ENCODE data around the gene SPAM1. TPM values are rescaled to one million over a fixed set of nuclear protein-coding genes. Genes with fewer than 3 reads are reported as not detected.
"Not testable (repeated sequence)": the region's sequence is repeated elsewhere in the genome, so short reads cannot be mapped to it uniquely, and the experiment has no call there.

Gene SPAM1
- total RNA-seq (2014; rRNA removed; shearing (Covaris generic)), result not detected in 2 replicates

- in situ Hi-C loops (cut with HindIII; ENCODE audit: low sequenced_read_pairs), result no loop called here
- DNase-seq (ENCODE audit: low spot score), result no peak
Observed at GRCh38 chr7:123924941-123925340, at the start of gene SPAM1. SPAM1 (plus strand) TSS chr7:123925241; CDS start chr7:123953571, 28,330 bp downstream.

GRCh38 chr7:123876557-123877256 lies 48.3 kb upstream of the SPAM1 start:
- DNase-seq (ENCODE audit: low spot score), result no peak
- in situ Hi-C loops (cut with HindIII; ENCODE audit: low sequenced_read_pairs), result no loop called here

- in situ Hi-C loops (cut with HindIII; ENCODE audit: low sequenced_read_pairs), result no loop called here
- DNase-seq (ENCODE audit: low spot score), result no peak
Observed at GRCh38 chr7:123879628-123880027, 45.4 kb upstream of the SPAM1 start.

- DNase-seq (ENCODE audit: low spot score), result no peak
- in situ Hi-C loops (cut with HindIII; ENCODE audit: low sequenced_read_pairs), result no loop called here
Observed at GRCh38 chr7:123881300-123881699, 43.7 kb upstream of the SPAM1 start.

- in situ Hi-C loops (cut with HindIII; ENCODE audit: low sequenced_read_pairs), result no loop called here
Observed at GRCh38 chr7:123883154-123883553, 41.9 kb upstream of the SPAM1 start.

GRCh38 chr7:123888192-123888591 lies 36.8 kb upstream of the SPAM1 start:
- in situ Hi-C loops (cut with HindIII; ENCODE audit: low sequenced_read_pairs), result no loop called here
- DNase-seq (ENCODE audit: low spot score), result no peak

More at GRCh38 chr7:123883154-123883553, 41.9 kb upstream of the SPAM1 start:
- DNase-seq (ENCODE audit: low spot score), result no peak

- in situ Hi-C loops (cut with HindIII; ENCODE audit: low sequenced_read_pairs); DNase-seq (ENCODE audit: low spot score): not testable (repeated sequence)
Observed at GRCh38 chr7:123894753-123895152, 30.3 kb upstream of the SPAM1 start.

- in situ Hi-C loops (cut with HindIII; ENCODE audit: low sequenced_read_pairs), result no loop called here
- no peak for DNase-seq (ENCODE audit: low spot score)
Observed at GRCh38 chr7:123901101-123901500, 23.9 kb upstream of the SPAM1 start.

- no peak for DNase-seq (ENCODE audit: low spot score)
- in situ Hi-C loops (cut with HindIII; ENCODE audit: low sequenced_read_pairs), result no loop called here
Observed at GRCh38 chr7:123905714-123906113, 19.3 kb upstream of the SPAM1 start.

- peak; percentile 29 for DNase-seq (ENCODE audit: low spot score)
- in situ Hi-C loops (cut with HindIII; ENCODE audit: low sequenced_read_pairs), result no loop called here
Observed at GRCh38 chr7:123916240-123916724, 8.8 kb upstream of the SPAM1 start.

GRCh38 chr7:123917878-123918277 lies 7.2 kb upstream of the SPAM1 start:
- in situ Hi-C loops (cut with HindIII; ENCODE audit: low sequenced_read_pairs), result no loop called here
- DNase-seq (ENCODE audit: low spot score), result no peak

GRCh38 chr7:123918309-123918708 lies 6.7 kb upstream of the SPAM1 start:
- in situ Hi-C loops (cut with HindIII; ENCODE audit: low sequenced_read_pairs), result no loop called here
- DNase-seq (ENCODE audit: low spot score), result no peak

- in situ Hi-C loops (cut with HindIII; ENCODE audit: low sequenced_read_pairs), result no loop called here
- DNase-seq (ENCODE audit: low spot score), result no peak
Observed at GRCh38 chr7:123923599-123923998, 1.4 kb upstream of the SPAM1 start.

GRCh38 chr7:123929107-123929506 lies 4.1 kb downstream of the SPAM1 start:
- DNase-seq (ENCODE audit: low spot score), result no peak
- in situ Hi-C loops (cut with HindIII; ENCODE audit: low sequenced_read_pairs), result no loop called here

- in situ Hi-C loops (cut with HindIII; ENCODE audit: low sequenced_read_pairs), result no loop called here
- no peak for DNase-seq (ENCODE audit: low spot score)
Observed at GRCh38 chr7:123929655-123930054, 4.6 kb downstream of the SPAM1 start.

- no peak for DNase-seq (ENCODE audit: low spot score)
- in situ Hi-C loops (cut with HindIII; ENCODE audit: low sequenced_read_pairs), result no loop called here
Observed at GRCh38 chr7:123935436-123936381, 10.7 kb downstream of the SPAM1 start.

- in situ Hi-C loops (cut with HindIII; ENCODE audit: low sequenced_read_pairs), result no loop called here
- no peak for DNase-seq (ENCODE audit: low spot score)
Observed at GRCh38 chr7:123936388-123936787, 11.3 kb downstream of the SPAM1 start.

- in situ Hi-C loops (cut with HindIII; ENCODE audit: low sequenced_read_pairs), result no loop called here
- DNase-seq (ENCODE audit: low spot score), result no peak
Observed at GRCh38 chr7:123939784-123940183, 14.7 kb downstream of the SPAM1 start.

- DNase-seq (ENCODE audit: low spot score), result no peak
- in situ Hi-C loops (cut with HindIII; ENCODE audit: low sequenced_read_pairs), result no loop called here
Observed at GRCh38 chr7:123941391-123942180, 16.5 kb downstream of the SPAM1 start.

Data from G401 (cell line).